ENCODE data around the gene CALD1.

GRCh38 chr7:134968110-134968509 is 188.7 kb downstream of the CALD1 start:
- TF ChIP-seq CTCF (IDR thresholded peaks at IDR 0.05) (no peak), EP300 (IDR thresholded peaks at IDR 0.05) (no peak), POLR2A (IDR thresholded peaks at IDR 0.05) (no peak)

Measured in upper lobe of left lung (tissue), 4 donors.